H9 (cell line): ENCODE results near the gene TBC1D19. TPM values are rescaled to one million over a fixed set of nuclear protein-coding genes. Genes with fewer than 3 reads are reported as not detected.

ENCODE experiments used
- DNase-seq: peaks from one replicate; pipeline ENCODE4 v3.0.0-alpha.2; 2017
- H2AFZ ChIP-seq: one replicate; pipeline ENCODE4 v1.6.1; 2013; ENCODE audit warnings: mild to moderate bottlenecking, low read length, control low read depth, moderate library complexity
- H2AK5ac ChIP-seq: 2 replicates; pipeline ENCODE4 v1.6.1; 2013; ENCODE audit warnings: low read length, control low read depth, mixed read lengths; ENCODE audit not compliant: insufficient read length
- H2BK120ac ChIP-seq: one replicate; pipeline ENCODE4 v1.6.1; 2013; ENCODE audit warnings: low read depth, mild to moderate bottlenecking, low read length, control low read depth, inconsistent platforms; ENCODE audit not compliant: poor library complexity, severe bottlenecking
- H2BK12ac ChIP-seq: 2 replicates; pipeline ENCODE4 v1.6.1; 2013; ENCODE audit warnings: low read length, control low read depth, mixed read lengths, low read depth; ENCODE audit not compliant: insufficient read length
- H2BK15ac ChIP-seq: 2 replicates; pipeline ENCODE4 v1.6.1; 2013; ENCODE audit warnings: low read depth, low read length, control low read depth
- H2BK20ac ChIP-seq: one replicate; pipeline ENCODE4 v1.6.1; 2013; ENCODE audit warnings: low read depth, mild to moderate bottlenecking, low read length, control low read depth, inconsistent platforms; ENCODE audit not compliant: poor library complexity, severe bottlenecking
- H2BK5ac ChIP-seq: 2 replicates; pipeline ENCODE4 v1.6.1; 2013; ENCODE audit warnings: low read length, control low read depth, mixed read lengths; ENCODE audit not compliant: insufficient read length
- H3K14ac ChIP-seq: 2 replicates; pipeline ENCODE4 v1.6.1; 2013; ENCODE audit warnings: low read length, control low read depth; ENCODE audit not compliant: insufficient read depth
- H3K18ac ChIP-seq: 2 replicates; pipeline ENCODE4 v1.6.1; 2013; ENCODE audit warnings: low read depth, mild to moderate bottlenecking, mixed read lengths, low read length, control low read depth; ENCODE audit not compliant: insufficient read length
- H3K23ac ChIP-seq: 2 replicates; pipeline ENCODE4 v1.6.1; 2013; ENCODE audit warnings: low read length, control low read depth, mixed read lengths, low read depth; ENCODE audit not compliant: insufficient read length
- H3K23me2 ChIP-seq: 2 replicates; pipeline ENCODE4 v1.6.1; 2013; ENCODE audit warnings: low read depth, mild to moderate bottlenecking, mixed read lengths, low read length, control low read depth; ENCODE audit not compliant: insufficient read length, poor library complexity, severe bottlenecking
- H3K27ac ChIP-seq: 2 replicates; pipeline ENCODE4 v1.5.1; 2013; ENCODE audit warnings: low read length, control low read depth, mixed read lengths, low read depth; ENCODE audit not compliant: insufficient read length
- H3K27me3 ChIP-seq: 2 replicates; pipeline ENCODE4 v1.6.1; 2013; ENCODE audit warnings: low read length, control low read depth, inconsistent platforms; ENCODE audit not compliant: insufficient read depth
- H3K4ac ChIP-seq: 2 replicates; pipeline ENCODE4 v1.6.1; 2013; ENCODE audit warnings: low read depth, mild to moderate bottlenecking, control low read depth, inconsistent platforms, low read length, moderate library complexity
- H3K4me1 ChIP-seq: 2 replicates; pipeline ENCODE4 v1.6.1; 2013; ENCODE audit warnings: low read length, control low read depth, inconsistent platforms; ENCODE audit not compliant: insufficient read depth
- H3K4me2 ChIP-seq: 2 replicates; pipeline ENCODE4 v1.6.1; 2013; ENCODE audit warnings: low read length, control low read depth, mixed read lengths; ENCODE audit not compliant: insufficient read length, insufficient read depth
- H3K56ac ChIP-seq: 2 replicates; pipeline ENCODE4 v1.6.1; 2013; ENCODE audit warnings: low read depth, mild to moderate bottlenecking, mixed read lengths, low read length, control low read depth; ENCODE audit not compliant: insufficient read length
- H3K79me1 ChIP-seq: 2 replicates; pipeline ENCODE4 v1.6.1; 2013; ENCODE audit warnings: low read depth, mild to moderate bottlenecking, moderate library complexity, low read length, control low read depth, inconsistent platforms; ENCODE audit not compliant: insufficient read depth, poor library complexity, severe bottlenecking
- H3K79me2 ChIP-seq: 2 replicates; pipeline ENCODE4 v1.6.1; 2013; ENCODE audit warnings: low read length, control low read depth, inconsistent platforms; ENCODE audit not compliant: insufficient read depth
- H3K9ac ChIP-seq: 2 replicates; pipeline ENCODE4 v1.6.1; 2013; ENCODE audit warnings: low read length, control low read depth, mixed read lengths; ENCODE audit not compliant: insufficient read length; ENCODE audit errors: extremely low read depth
- H3K9me3 ChIP-seq: one replicate; pipeline ENCODE4 v1.6.1; 2013; ENCODE audit warnings: low read depth, low read length, inconsistent platforms; ENCODE audit not compliant: control insufficient read depth
- H3T11ph ChIP-seq: one replicate; pipeline ENCODE4 v1.6.1; 2013; ENCODE audit warnings: mild to moderate bottlenecking, low read length, control low read depth, inconsistent platforms
- H4K20me1 ChIP-seq: one replicate; pipeline ENCODE4 v1.6.1; 2013; ENCODE audit not compliant: control insufficient read depth, insufficient read length, insufficient read depth
- H4K5ac ChIP-seq: 2 replicates; pipeline ENCODE4 v1.6.1; 2013; ENCODE audit warnings: low read depth, mild to moderate bottlenecking, mixed read lengths, low read length, control low read depth; ENCODE audit not compliant: insufficient read length
- H4K8ac ChIP-seq: replicated peaks from 2 replicates; pipeline ENCODE4 v1.6.1; 2013; ENCODE audit warnings: low read length, control low read depth, mixed read lengths, low read depth; ENCODE audit not compliant: insufficient read length
- H4K91ac ChIP-seq: 2 replicates; pipeline ENCODE4 v1.6.1; 2013; ENCODE audit warnings: low read depth, mild to moderate bottlenecking, moderate library complexity, mixed read lengths, low read length, control low read depth; ENCODE audit not compliant: insufficient read length
- H3K27ac Mint-ChIP-seq, 3 experiments: 2 replicates in 2 of 3; 3 replicates in 1 of 3; pipeline ENCODE4 v1.8.0; 2020 to 2021; ENCODE audit warnings: mixed read lengths in 3 of 3, mild to moderate bottlenecking in 1 of 3, moderate library complexity in 1 of 3
- H3K27me3 Mint-ChIP-seq: 2 replicates; pipeline ENCODE4 v1.8.0; 2021; ENCODE audit warnings: low read depth, mild to moderate bottlenecking, moderate library complexity, mixed read lengths
- H3K36me3 Mint-ChIP-seq, 3 experiments: 2 replicates in 2 of 3; 3 replicates in 1 of 3; pipeline ENCODE4 v1.8.0; 2020 to 2021; ENCODE audit warnings: low read depth in 3 of 3, mixed read lengths in 3 of 3; ENCODE audit not compliant: insufficient read depth in 1 of 3
- H3K4me1 Mint-ChIP-seq, 2 experiments: 2 replicates each; pipeline ENCODE4 v1.8.0; 2020; ENCODE audit warnings: mixed read lengths in 2 of 2
- H3K4me3 Mint-ChIP-seq, 2 experiments: 2 replicates in 1 of 2; 3 replicates in 1 of 2; pipeline ENCODE4 v1.8.0; 2020 to 2021; ENCODE audit warnings: mild to moderate bottlenecking in 2 of 2, mixed read lengths in 2 of 2, moderate library complexity in 1 of 2
- H3K9me3 Mint-ChIP-seq, 2 experiments: 2 replicates in 1 of 2; 3 replicates in 1 of 2; pipeline ENCODE4 v1.8.0; 2020; ENCODE audit warnings: mild to moderate bottlenecking in 2 of 2, mixed read lengths in 2 of 2, moderate library complexity in 1 of 2
- CTCF ChIP-seq: fragments of 200-600 bp; sonication (generic); conservative IDR thresholded peaks from 3 replicates; pipeline ENCODE4 v1.8.0; 2021; ENCODE audit warnings: antibody characterized with exemption, mild to moderate bottlenecking
- total RNA-seq: library from RNA; stranded (reverse); gene quantifications from 2 replicates; pipeline ENCODE4 v1.2.1, GENCODE V29; 2021

The TBC1D19 gene
- total RNA-seq, 1 experiment from 2014 or later, result 3.2 TPM

GRCh38 chr4:26663888-26664287, 80.0 kb downstream of the TBC1D19 start:
- Histone ChIP-seq H3K4me2 (no peak overlapping the region), H4K8ac (no peak overlapping the region), H3K18ac (no peak overlapping the region), H4K5ac (no peak overlapping the region), H3K9ac (no peak overlapping the region), H3T11ph (no peak overlapping the region), H2AFZ (no peak overlapping the region), H3K14ac (no peak overlapping the region), H2BK12ac (no peak overlapping the region), H3K27me3 (no peaks in the 10 kb centered on the region), H3K27ac (no peak overlapping the region), H2BK20ac (no peak overlapping the region), H3K4ac (no peak overlapping the region), H3K79me2 (no peaks in the 10 kb centered on the region), H3K56ac (no peak overlapping the region), H2BK5ac (no peak overlapping the region), H4K20me1 (no peaks in the 10 kb centered on the region), H3K4me1 (no peaks in the 10 kb centered on the region), H4K91ac (no peak overlapping the region), H2BK120ac (no peak overlapping the region), H2AK5ac (no peak overlapping the region), H3K79me1 (no peaks in the 10 kb centered on the region), H3K9me3 (no peaks in the 10 kb centered on the region), H2BK15ac (no peak overlapping the region), H3K23me2 (no peaks in the 10 kb centered on the region), H3K23ac (no peak overlapping the region)
- DNase-seq, result no peak
- H3K36me3 Mint-ChIP-seq, result 0 out of 7 replicates have a peak, but pooled peaks cover 0 to under 1% (median 0%) of the 10 kb centered on the region in 3 experiments
- H3K27me3 Mint-ChIP-seq, result no peaks in the 10 kb centered on the region
- H3K4me1 Mint-ChIP-seq, result peaks cover 0 to 14% of the 10 kb centered on the region in 2 experiments; a peak in 2 of 4 replicates
- H3K9me3 Mint-ChIP-seq, result peaks cover 0 to 1% of the 10 kb centered on the region in 2 experiments; a peak in 1 of 5 replicates
- H3K27ac Mint-ChIP-seq, result peak overlapping the region in 1 of 3 experiments; percentile 12; a peak in 1 of 7 replicates
- no peak for TF ChIP-seq CTCF
- no peak overlapping the region for H3K4me3 Mint-ChIP-seq
